Measurements from ENCODE around the gene RHOB.

DNA sequence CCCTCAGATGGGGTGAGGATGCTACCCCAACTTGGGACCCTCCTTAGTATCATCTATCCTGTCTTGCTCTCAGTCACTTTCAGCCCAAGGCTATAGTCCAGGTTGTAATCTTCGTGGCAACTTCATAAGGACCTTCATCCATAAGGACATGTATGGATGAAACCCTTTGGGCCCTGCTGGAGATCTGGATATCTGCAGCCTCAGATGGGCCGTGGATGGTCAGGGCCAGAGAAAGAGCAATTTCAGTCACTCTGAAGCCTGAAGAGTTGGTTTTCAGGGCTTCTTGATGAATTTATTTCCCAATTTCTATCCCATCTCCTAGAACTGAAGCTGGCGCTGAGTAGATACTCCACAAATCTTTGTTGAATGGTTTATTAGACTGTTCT lies 28.7 kb downstream of the RHOB start:
- TF ChIP-seq TCF12 (IDR thresholded peaks at IDR 0.05), result no peak
- no peak for TF ChIP-seq YY1 (IDR thresholded peaks at IDR 0.05; ENCODE audit: low read depth)
- TF ChIP-seq, protein P1, sequence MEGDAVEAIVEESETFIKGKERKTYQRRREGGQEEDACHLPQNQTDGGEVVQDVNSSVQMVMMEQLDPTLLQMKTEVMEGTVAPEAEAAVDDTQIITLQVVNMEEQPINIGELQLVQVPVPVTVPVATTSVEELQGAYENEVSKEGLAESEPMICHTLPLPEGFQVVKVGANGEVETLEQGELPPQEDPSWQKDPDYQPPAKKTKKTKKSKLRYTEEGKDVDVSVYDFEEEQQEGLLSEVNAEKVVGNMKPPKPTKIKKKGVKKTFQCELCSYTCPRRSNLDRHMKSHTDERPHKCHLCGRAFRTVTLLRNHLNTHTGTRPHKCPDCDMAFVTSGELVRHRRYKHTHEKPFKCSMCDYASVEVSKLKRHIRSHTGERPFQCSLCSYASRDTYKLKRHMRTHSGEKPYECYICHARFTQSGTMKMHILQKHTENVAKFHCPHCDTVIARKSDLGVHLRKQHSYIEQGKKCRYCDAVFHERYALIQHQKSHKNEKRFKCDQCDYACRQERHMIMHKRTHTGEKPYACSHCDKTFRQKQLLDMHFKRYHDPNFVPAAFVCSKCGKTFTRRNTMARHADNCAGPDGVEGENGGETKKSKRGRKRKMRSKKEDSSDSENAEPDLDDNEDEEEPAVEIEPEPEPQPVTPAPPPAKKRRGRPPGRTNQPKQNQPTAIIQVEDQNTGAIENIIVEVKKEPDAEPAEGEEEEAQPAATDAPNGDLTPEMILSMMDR (IDR thresholded peaks at IDR 0.05), result no peak
- TF ChIP-seq, protein P2, sequence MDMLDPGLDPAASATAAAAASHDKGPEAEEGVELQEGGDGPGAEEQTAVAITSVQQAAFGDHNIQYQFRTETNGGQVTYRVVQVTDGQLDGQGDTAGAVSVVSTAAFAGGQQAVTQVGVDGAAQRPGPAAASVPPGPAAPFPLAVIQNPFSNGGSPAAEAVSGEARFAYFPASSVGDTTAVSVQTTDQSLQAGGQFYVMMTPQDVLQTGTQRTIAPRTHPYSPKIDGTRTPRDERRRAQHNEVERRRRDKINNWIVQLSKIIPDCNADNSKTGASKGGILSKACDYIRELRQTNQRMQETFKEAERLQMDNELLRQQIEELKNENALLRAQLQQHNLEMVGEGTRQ (IDR thresholded peaks at IDR 0.05; ENCODE audit: borderline replicate concordance, low read depth, low read length), result no peak
- no peak for TF ChIP-seq SIN3A (IDR thresholded peaks at IDR 0.05; ENCODE audit: borderline replicate concordance, low read depth, low read length)
- no peak for TF ChIP-seq EP300 (IDR thresholded peaks at IDR 0.05; ENCODE audit: borderline replicate concordance in 1 of 2, low read depth in 1 of 2, low read length in 1 of 2)
- TF ChIP-seq CHD2 (IDR thresholded peaks at IDR 0.05; ENCODE audit: low read length, partially characterized antibody), result no peak
- no peak for TF ChIP-seq GABPA (IDR thresholded peaks at IDR 0.05; ENCODE audit: low read depth)
- TF ChIP-seq, protein P3, sequence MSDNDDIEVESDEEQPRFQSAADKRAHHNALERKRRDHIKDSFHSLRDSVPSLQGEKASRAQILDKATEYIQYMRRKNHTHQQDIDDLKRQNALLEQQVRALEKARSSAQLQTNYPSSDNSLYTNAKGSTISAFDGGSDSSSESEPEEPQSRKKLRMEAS (IDR thresholded peaks at IDR 0.05; ENCODE audit: low read depth), result no peak
- TF ChIP-seq MXI1 (IDR thresholded peaks at IDR 0.05; ENCODE audit: low read depth, low read length), result no peak
- no peak for TF ChIP-seq TAF1 (IDR thresholded peaks at IDR 0.05; ENCODE audit: borderline replicate concordance, low read depth, low read length)
- no peak for TF ChIP-seq FOXJ3 (CRISPR knock-in tag; IDR thresholded peaks at IDR 0.05)

Data from SK-N-SH (cell line).